K562 (cell line): Measurements from ENCODE around the gene KBTBD3. TPM values are rescaled to one million over a fixed set of nuclear protein-coding genes. Genes with fewer than 3 reads are reported as not detected.
A peak's percentile ranks its signal among the peaks of the same experiment; 100 is the strongest.

Source experiments
- AFF1 ChIP-seq, 2 experiments: fragments of 450-650 bp; IDR thresholded peaks; 2 replicates each; pipeline ENCODE4 v1.6.1; 2018; ENCODE audit warnings: mild to moderate bottlenecking in 2 of 2, low read depth in 1 of 2; ENCODE audit not compliant: partially characterized antibody in 2 of 2
- ATF3 ChIP-seq, 2 experiments: fragments of 450-650 bp in 1 of 2; sonication (generic) in 1 of 2; formaldehyde crosslinking in 1 of 2; IDR thresholded peaks in 1 of 2; conservative IDR thresholded peaks in 1 of 2; 2 replicates each; pipeline versions ENCODE4 v1.6.1 to v1.8.1; 2016 to 2023; ENCODE audit warnings: mild to moderate bottlenecking in 2 of 2, moderate library complexity in 2 of 2, inconsistent platforms in 1 of 2, missing genetic modification reagents in 1 of 2
- CBFA2T3 ChIP-seq: fragments of 450-650 bp; IDR thresholded peaks from 2 replicates; pipeline ENCODE4 v1.6.1; 2017
- COPS2 ChIP-seq: fragments of 450-650 bp; conservative IDR thresholded peaks from 2 replicates; pipeline ENCODE4 v1.6.1; 2016; ENCODE audit warnings: mild to moderate bottlenecking, moderate library complexity
- FOXK2 ChIP-seq, 2 experiments: fragments of 450-650 bp; IDR thresholded peaks in 1 of 2; conservative IDR thresholded peaks in 1 of 2; 2 replicates each; pipeline ENCODE4 v1.6.1; 2016; ENCODE audit warnings: low read depth in 2 of 2, mild to moderate bottlenecking in 1 of 2
- HDAC1 ChIP-seq, 2 experiments: fragments of 450-650 bp; IDR thresholded peaks; 2 replicates each; pipeline ENCODE4 v1.6.1; 2016 to 2017; ENCODE audit warnings: inconsistent platforms in 1 of 2, mild to moderate bottlenecking in 1 of 2, moderate library complexity in 1 of 2
- HLTF ChIP-seq: fragments of 450-650 bp; IDR thresholded peaks from 2 replicates; pipeline ENCODE4 v1.6.1; 2016
- MCM2 ChIP-seq: fragments of 450-650 bp; IDR thresholded peaks from 2 replicates; pipeline ENCODE4 v1.6.1; 2017; ENCODE audit warnings: low read depth, mild to moderate bottlenecking
- NCOA1 ChIP-seq: fragments of 450-650 bp; IDR thresholded peaks from 2 replicates; pipeline ENCODE4 v1.6.1; 2016; ENCODE audit warnings: low read depth
- PHF8 ChIP-seq: fragments of 200-600 bp; sonication (generic); IDR thresholded peaks from 2 replicates; pipeline ENCODE4 v1.6.1; 2012; ENCODE audit warnings: mixed run types, mild to moderate bottlenecking, inconsistent platforms, low read length, moderate library complexity, borderline replicate concordance
- PKNOX1 ChIP-seq: fragments of 450-650 bp; IDR thresholded peaks from 2 replicates; pipeline ENCODE4 v1.6.1; 2016
- TAF1 ChIP-seq: IDR thresholded peaks from 2 replicates; pipeline ENCODE4 v1.6.1; 2011; ENCODE audit warnings: mild to moderate bottlenecking, low read length, moderate library complexity; ENCODE audit not compliant: insufficient read depth, control insufficient read depth, severe bottlenecking; ENCODE audit errors: extremely low read depth
- UBTF ChIP-seq, 2 experiments: IDR thresholded peaks; 2 replicates each; pipeline ENCODE4 v1.6.1; 2012; ENCODE audit warnings: improper control_type of control experiment in 2 of 2, low read depth in 2 of 2, low read length in 2 of 2, borderline replicate concordance in 1 of 2
- USF1 ChIP-seq: sonication (generic); formaldehyde crosslinking; IDR thresholded peaks from 2 replicates; pipeline ENCODE4 v1.9.0; 2022; ENCODE audit warnings: mild to moderate bottlenecking, missing genetic modification reagents
- ZNF395 ChIP-seq: fragments of 200-800 bp; sonication (Bioruptor generic); IDR thresholded peaks from 2 replicates; pipeline ENCODE4 v1.6.1; 2017; ENCODE audit warnings: missing genetic modification characterization, missing compliant biosample characterization
- polyA plus RNA-seq, 8 experiments: library from polyadenylated mRNA; depleted of rRNA in 4 of 8; stranded (reverse) in 5 of 8; unstranded in 3 of 8; fragments of >200 nt; fragmentation: Nextera tagmentation in 2 of 8; fragmentation: Illumina TruSeq in 1 of 8; extraction: Ambion mirVana in 2 of 8; extraction: Trizol in 1 of 8; gene quantifications; 2 replicates each; pipeline versions ENCODE4 v1.2.1 to v1.2.3, GENCODE V29; 2011 to 2014; ENCODE audit warnings: inconsistent platforms in 1 of 8, missing spikeins in 1 of 8
- total RNA-seq, 7 experiments: library from RNA; depleted of rRNA in 6 of 7; stranded (reverse); fragments of >200 nt in 6 of 7; fragmentation: Illumina TruSeq in 2 of 7; extraction: Trizol in 2 of 7; gene quantifications; 2 replicates each; pipeline versions ENCODE4 v1.2.1 to v1.2.3, GENCODE V29; 2011 to 2021; ENCODE audit warnings: low replicate concordance in 1 of 7

Gene KBTBD3
- total and polyA plus RNA-seq, 9 of the 15 experiments (the other 6 are each of a cell fraction or from before 2014, with no cell fraction given) = 4.2 to 31.2 (median 6.4) TPM

- TF ChIP-seq UBTF (IDR thresholded peaks at IDR 0.05; ENCODE audit: borderline replicate concordance in 1 of 2, low read depth in 2 of 2, low read length in 2 of 2) = 0 out of 4 replicates have a peak, but pooled peaks of 1 of the 2 experiments have one; percentile 58
- peak in 1 of 2 experiments; percentile 51 for TF ChIP-seq AFF1 (IDR thresholded peaks at IDR 0.05; ENCODE audit: low read depth in 1 of 2, partially characterized antibody in 2 of 2)
- no peak for TF ChIP-seq MCM2
- no peak for TF ChIP-seq COPS2
- TF ChIP-seq CBFA2T3 = no peak
- TF ChIP-seq PHF8 = peak; percentile 58; the same call in 1 of the 2 replicates
- peak; percentile 83; the same call in 1 of the 2 replicates for TF ChIP-seq HLTF
- peak; percentile 56 for TF ChIP-seq TAF1
- TF ChIP-seq PKNOX1 = peak; percentile 99
- peak; percentile 68 to 76; a peak in 1 of 4 replicates for TF ChIP-seq FOXK2 (conservative IDR thresholded peaks at IDR 0.05 in 1 of 2, IDR thresholded peaks at IDR 0.05 in 1 of 2; ENCODE audit: low read depth in 2 of 2)
- TF ChIP-seq HDAC1 (IDR thresholded peaks at IDR 0.05) = peak in 1 of 2 experiments; percentile 71; a peak in 2 of 4 replicates
- 0 out of 2 replicates have a peak, but pooled peaks have one; percentile 27 for TF ChIP-seq USF1 (CRISPR knock-in tag)
- TF ChIP-seq ZNF395 (CRISPR knock-in tag) = no peak
- TF ChIP-seq ATF3 (IDR thresholded peaks at IDR 0.05) = peak; percentile 41
- no peak for TF ChIP-seq ATF3 (CRISPR knock-in tag; conservative IDR thresholded peaks at IDR 0.05)
- TF ChIP-seq NCOA1 = no peak
Measured at GRCh38 chr11:106076919-106077608, at the start of gene KBTBD3 (continued).
